ENCODE measurements around the gene RAD51B.

Gene RAD51B

DNA sequence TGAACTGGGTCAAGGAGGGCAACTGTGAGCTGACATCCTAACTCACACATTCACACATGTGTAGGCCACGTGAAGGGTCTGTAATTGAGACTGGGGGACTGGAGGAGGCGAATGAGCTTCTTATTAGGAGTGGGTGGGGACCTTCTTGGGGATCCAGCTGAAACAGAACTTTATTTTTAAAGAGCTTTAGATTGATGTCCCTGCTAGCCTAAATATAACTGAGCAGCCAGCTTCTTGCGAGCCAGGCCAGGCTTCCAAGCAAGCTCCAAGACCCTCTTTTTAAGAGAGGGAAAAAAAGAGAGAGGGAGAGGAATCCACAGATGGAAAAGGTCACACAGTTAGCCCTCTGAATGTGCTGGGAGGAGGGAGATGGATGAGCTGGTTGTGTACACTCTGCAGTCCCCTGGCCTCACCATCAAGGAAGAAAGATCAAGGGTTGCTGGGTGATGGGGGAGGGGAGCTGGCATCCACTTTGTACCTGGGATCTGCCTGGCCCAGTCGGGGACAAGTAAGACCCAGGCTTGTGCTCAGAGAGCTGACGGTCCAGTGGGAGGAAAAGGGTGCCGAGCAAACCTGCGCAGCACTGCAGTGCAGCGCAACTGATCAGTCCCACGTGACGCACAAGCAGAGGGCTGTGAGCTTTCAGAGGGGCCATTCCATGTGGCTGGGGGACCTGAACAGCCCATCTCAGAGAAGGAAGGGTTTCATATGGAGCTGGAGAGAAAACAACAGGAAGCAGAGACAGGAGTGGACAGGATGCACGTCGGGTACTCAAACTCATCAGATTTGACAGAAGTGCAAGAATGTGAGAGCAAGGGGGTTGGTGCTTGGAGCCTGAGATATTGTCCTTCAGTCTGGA, 818.8 kb downstream of the RAD51B start:
- Histone ChIP-seq H3K4me3 (ENCODE audit: low read depth, low read length) (no peak overlapping the region), H3K9me3 (ENCODE audit: control insufficient read depth, insufficient read depth, low read depth, low read length) (no peaks in the 10 kb centered on the region; the same call in 1 of the 2 replicates), H3K27ac (ENCODE audit: extremely low read depth, low read depth, low read length) (no peak overlapping the region), H3K36me3 (ENCODE audit: control insufficient read depth in 2 of 2, insufficient read depth in 1 of 2, low read length in 2 of 2) (no peaks in the 10 kb centered on the region), H3K4me1 (ENCODE audit: control insufficient read depth, insufficient read depth, low read length) (no peaks in the 10 kb centered on the region)
- TF ChIP-seq REPIN1 (tag by site-specific recombination; IDR thresholded peaks at IDR 0.05; ENCODE audit: low read depth) (no peak), ZNF677 (tag by site-specific recombination; IDR thresholded peaks at IDR 0.05) (no peak), ZNF433 (tag by site-specific recombination; IDR thresholded peaks at IDR 0.05; ENCODE audit: low read depth) (no peak), ZNF324 (tag by site-specific recombination; IDR thresholded peaks at IDR 0.05) (no peak), ZNF843 (tag by site-specific recombination; IDR thresholded peaks at IDR 0.05) (no peak), ZNF10 (tag by site-specific recombination; IDR thresholded peaks at IDR 0.05) (no peak), ZBTB20 (tag by site-specific recombination; IDR thresholded peaks at IDR 0.05) (no peak)
- TF ChIP-seq, protein P1, sequence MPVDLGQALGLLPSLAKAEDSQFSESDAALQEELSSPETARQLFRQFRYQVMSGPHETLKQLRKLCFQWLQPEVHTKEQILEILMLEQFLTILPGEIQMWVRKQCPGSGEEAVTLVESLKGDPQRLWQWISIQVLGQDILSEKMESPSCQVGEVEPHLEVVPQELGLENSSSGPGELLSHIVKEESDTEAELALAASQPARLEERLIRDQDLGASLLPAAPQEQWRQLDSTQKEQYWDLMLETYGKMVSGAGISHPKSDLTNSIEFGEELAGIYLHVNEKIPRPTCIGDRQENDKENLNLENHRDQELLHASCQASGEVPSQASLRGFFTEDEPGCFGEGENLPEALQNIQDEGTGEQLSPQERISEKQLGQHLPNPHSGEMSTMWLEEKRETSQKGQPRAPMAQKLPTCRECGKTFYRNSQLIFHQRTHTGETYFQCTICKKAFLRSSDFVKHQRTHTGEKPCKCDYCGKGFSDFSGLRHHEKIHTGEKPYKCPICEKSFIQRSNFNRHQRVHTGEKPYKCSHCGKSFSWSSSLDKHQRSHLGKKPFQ (tag by site-specific recombination; IDR thresholded peaks at IDR 0.05) = no peak
- CTCF ChIA-PET = interaction anchor here (0.7 kb wide), 1 partner anchor 18 kb away, joined by 3 read pairs; no protein-coding TSS in a partner anchor
- POLR2A ChIA-PET = no interaction called here

DNA sequence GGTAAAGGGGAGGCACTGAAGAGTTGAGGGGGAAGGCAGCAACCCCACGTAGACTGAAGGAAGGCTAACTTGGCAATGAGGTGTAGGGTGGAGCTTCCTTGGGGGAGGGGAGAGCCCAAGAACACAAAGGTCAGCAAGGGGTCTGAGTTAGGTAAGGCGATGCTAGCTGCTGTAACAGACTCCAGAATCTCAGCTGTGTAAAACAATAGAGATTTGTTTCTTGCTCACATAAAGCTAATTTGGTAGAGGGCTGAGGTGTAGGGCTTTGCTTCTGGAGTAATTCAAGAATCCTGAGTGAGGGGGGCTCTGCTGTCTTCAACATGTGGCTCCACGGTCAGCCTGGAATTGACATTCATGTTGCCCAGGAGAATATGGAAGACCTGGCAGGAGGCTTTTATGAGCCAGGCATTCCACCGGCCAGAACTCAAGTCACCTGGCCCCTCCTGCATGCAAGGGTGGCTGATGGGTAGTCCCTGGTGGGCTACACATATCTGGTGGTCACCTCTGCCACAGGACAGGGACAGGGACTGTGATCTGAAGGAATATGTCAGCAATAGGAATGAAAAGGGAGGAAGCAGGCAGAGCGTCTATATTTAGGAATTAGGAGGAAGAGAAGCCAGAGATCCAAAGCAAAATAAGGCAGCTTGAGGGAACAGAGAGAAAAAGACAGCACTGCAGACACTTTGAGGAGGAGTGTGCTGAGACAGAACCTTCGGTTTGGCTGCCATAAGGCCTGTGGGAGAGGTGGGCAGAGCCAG, 819.6 kb downstream of the RAD51B start:
- H3K36me3 ChIP-seq (ENCODE audit: control insufficient read depth in 2 of 2, insufficient read depth in 1 of 2, low read length in 2 of 2) = no peaks in the 10 kb centered on the region
- no peaks in the 10 kb centered on the region; the same call in 1 of the 2 replicates for H3K9me3 ChIP-seq (ENCODE audit: control insufficient read depth, insufficient read depth, low read depth, low read length)
- H3K4me3 ChIP-seq (ENCODE audit: low read depth, low read length) = no peak overlapping the region
- no peaks in the 10 kb centered on the region for H3K4me1 ChIP-seq (ENCODE audit: control insufficient read depth, insufficient read depth, low read length)
- no peak for TF ChIP-seq KLF9 (tag by site-specific recombination; IDR thresholded peaks at IDR 0.05; ENCODE audit: low read depth)
- no peak for TF ChIP-seq ZNF664 (tag by site-specific recombination; IDR thresholded peaks at IDR 0.05)
- TF ChIP-seq OVOL3 (tag by site-specific recombination; IDR thresholded peaks at IDR 0.05) = no peak
- TF ChIP-seq, protein P2, sequence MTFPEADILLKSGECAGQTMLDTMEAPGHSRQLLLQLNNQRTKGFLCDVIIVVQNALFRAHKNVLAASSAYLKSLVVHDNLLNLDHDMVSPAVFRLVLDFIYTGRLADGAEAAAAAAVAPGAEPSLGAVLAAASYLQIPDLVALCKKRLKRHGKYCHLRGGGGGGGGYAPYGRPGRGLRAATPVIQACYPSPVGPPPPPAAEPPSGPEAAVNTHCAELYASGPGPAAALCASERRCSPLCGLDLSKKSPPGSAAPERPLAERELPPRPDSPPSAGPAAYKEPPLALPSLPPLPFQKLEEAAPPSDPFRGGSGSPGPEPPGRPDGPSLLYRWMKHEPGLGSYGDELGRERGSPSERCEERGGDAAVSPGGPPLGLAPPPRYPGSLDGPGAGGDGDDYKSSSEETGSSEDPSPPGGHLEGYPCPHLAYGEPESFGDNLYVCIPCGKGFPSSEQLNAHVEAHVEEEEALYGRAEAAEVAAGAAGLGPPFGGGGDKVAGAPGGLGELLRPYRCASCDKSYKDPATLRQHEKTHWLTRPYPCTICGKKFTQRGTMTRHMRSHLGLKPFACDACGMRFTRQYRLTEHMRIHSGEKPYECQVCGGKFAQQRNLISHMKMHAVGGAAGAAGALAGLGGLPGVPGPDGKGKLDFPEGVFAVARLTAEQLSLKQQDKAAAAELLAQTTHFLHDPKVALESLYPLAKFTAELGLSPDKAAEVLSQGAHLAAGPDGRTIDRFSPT (tag by site-specific recombination; IDR thresholded peaks at IDR 0.05) = no peak
- TF ChIP-seq ZNF19 (tag by site-specific recombination; IDR thresholded peaks at IDR 0.05; ENCODE audit: low read depth) = no peak
- TF ChIP-seq ZNF23 (tag by site-specific recombination; IDR thresholded peaks at IDR 0.05; ENCODE audit: borderline replicate concordance) = no peak
- no peak for TF ChIP-seq ZNF514 (tag by site-specific recombination; IDR thresholded peaks at IDR 0.05)
- TF ChIP-seq KLF7 (tag by site-specific recombination; IDR thresholded peaks at IDR 0.05; ENCODE audit: borderline replicate concordance) = no peak
- H3K27ac ChIP-seq (ENCODE audit: extremely low read depth, low read depth, low read length) = no peak overlapping the region
- POLR2A ChIA-PET = no interaction called here
- CTCF ChIA-PET = no interaction called here

Data from HEK293 (cell line).